Neural crest cell (in vitro differentiated cells): ENCODE results near the gene SMIM24. TPM values are rescaled to one million over a fixed set of nuclear protein-coding genes. Genes with fewer than 3 reads are reported as not detected.

ENCODE experiments used
- DNase-seq: peaks from one replicate; pipeline ENCODE4 v3.0.0; 2021; ENCODE audit warnings: low read depth, mixed read lengths, low spot score
- H3K27ac Mint-ChIP-seq: one replicate; pipeline ENCODE4 v1.8.0; 2021; ENCODE audit warnings: mild to moderate bottlenecking, mixed read lengths; ENCODE audit not compliant: unreplicated experiment
- H3K27me3 Mint-ChIP-seq: 2 replicates; pipeline ENCODE4 v1.8.0; 2021; ENCODE audit warnings: low read depth, mild to moderate bottlenecking, mixed read lengths
- H3K36me3 Mint-ChIP-seq: 2 replicates; pipeline ENCODE4 v1.8.0; 2021; ENCODE audit warnings: low read depth, mild to moderate bottlenecking, mixed read lengths
- H3K4me1 Mint-ChIP-seq: 2 replicates; pipeline ENCODE4 v1.8.0; 2021; ENCODE audit warnings: mixed read lengths
- H3K4me3 Mint-ChIP-seq: one replicate; pipeline ENCODE4 v1.8.0; 2021; ENCODE audit warnings: mild to moderate bottlenecking, mixed read lengths
- H3K9me3 Mint-ChIP-seq: 2 replicates; pipeline ENCODE4 v1.8.0; 2021; ENCODE audit warnings: mixed read lengths
- CTCF ChIP-seq: fragments of 200-600 bp; sonication (generic); conservative IDR thresholded peaks from 2 replicates; pipeline ENCODE4 v1.5.0; 2021; ENCODE audit warnings: antibody characterized with exemption, mild to moderate bottlenecking
- total RNA-seq: library from RNA; stranded (reverse); gene quantifications from 2 replicates; pipeline ENCODE4 v1.2.1, GENCODE V29; 2021

SMIM24 gene
- total RNA-seq, 1 donor from 2014 or later: not detected

DNA sequence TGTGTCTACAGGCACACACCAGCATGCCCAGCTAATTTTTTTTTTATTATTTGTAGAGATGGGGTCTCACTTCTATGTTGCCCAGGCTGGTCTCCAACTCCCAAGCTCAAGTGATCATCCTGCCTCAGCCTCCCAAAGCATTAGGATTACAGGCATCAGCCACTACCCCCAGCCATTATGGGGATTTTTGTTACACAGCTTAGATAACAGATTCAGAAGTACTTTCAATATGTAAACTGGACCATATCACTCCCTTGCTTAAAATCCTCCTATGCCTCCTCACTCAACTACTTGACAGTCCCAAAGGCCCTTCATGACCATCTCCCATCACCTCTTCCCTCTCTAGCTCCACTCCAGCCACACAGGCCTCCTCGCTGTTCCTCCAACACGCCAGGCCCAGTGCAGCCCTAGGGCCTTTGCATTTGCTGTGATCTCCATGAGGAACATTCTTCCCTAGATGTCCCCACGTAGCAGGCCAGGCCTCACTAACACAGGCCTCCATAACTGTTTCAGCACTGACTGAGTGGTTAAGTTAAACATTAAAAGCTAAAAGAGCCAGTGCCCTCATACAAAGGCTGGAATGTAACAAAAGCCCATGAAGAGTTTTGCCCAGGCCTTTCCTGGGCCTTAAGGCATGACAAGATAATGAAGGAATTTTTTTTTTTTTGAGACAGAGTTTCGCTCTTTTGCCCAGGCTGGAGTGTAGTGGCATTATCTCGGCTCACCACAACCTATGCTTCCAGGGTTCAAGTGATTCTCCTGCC is 17.6 kb upstream of the SMIM24 start:
- peak overlapping the region; percentile 75 for H3K4me3 Mint-ChIP-seq
- DNase-seq: no peak
- peaks cover 3% of the 10 kb centered on the region for H3K36me3 Mint-ChIP-seq
- peaks cover 8% of the 10 kb centered on the region for H3K4me1 Mint-ChIP-seq
- H3K9me3 Mint-ChIP-seq: no peaks in the 10 kb centered on the region
- no peaks in the 10 kb centered on the region for H3K27me3 Mint-ChIP-seq
- no peak for TF ChIP-seq CTCF
- peak overlapping the region; percentile 89 for H3K27ac Mint-ChIP-seq

DNA sequence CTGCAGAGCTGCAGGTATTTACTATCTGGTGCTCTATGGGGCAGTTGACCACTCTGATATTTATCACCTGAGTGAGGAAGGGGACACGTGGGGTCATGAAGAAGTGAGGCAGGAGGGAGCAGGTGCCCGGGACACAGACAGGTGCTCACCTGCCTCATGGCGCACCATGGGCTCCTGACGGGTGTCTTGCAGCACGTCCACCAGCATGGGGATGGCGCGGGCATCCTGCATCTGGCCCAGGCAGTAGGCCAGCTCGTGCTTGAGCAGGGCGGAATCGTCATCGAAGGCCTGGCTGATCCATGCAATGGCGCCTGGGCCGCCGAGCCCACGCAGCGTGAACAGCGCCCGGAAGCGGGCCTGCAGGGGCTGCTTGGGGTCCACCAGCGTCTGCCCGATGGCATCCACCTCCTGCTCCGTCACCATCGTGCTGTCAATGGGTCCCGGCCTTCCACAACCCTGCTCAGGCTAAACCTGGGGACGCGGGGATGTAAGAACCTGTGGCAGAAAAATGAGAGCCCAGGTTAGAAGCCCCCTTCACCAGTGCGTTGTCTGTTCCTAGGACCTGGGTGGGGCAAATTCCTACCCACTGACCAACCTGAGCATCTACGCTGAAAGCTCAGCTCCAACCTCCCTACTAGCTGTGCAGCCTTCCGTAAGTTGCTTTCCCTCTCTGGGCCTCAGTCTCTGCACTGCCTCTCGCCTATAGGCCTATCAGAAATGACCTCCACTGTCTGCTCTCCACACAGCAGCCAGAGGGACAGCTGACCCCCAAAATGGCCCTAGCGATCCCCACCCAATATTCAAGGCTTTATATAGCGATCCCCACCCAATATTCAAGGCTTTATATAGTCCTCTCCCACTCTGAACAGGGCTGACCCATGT is 16.3 kb upstream of the SMIM24 start:
- H3K4me3 Mint-ChIP-seq: peak overlapping the region; percentile 56
- DNase-seq: no peak
- H3K27me3 Mint-ChIP-seq: no peaks in the 10 kb centered on the region
- H3K27ac Mint-ChIP-seq: no peak overlapping the region
- H3K4me1 Mint-ChIP-seq: peaks cover 8% of the 10 kb centered on the region
- H3K9me3 Mint-ChIP-seq: no peaks in the 10 kb centered on the region
- TF ChIP-seq CTCF: no peak
- H3K36me3 Mint-ChIP-seq: peaks cover 5% of the 10 kb centered on the region

DNA sequence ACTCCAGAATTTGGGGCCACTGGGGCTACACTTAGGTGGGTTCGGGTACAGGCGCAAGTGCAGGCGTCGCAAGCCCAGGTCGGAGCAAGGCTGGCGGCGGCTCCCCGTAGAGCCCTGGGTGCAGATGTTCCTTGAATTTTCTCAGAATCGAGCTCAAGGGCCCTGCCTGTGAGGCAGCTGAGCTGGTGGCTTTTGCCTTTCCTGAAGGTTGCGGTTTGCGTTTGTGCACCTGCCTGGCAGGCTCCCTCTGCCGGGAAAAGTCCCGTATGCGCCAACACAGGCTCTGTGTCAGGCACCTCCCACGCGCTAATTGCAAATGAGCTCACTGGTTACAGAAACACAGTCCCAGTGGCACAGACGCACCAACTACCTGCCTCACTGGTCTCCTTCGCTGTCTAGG is 14.2 kb upstream of the SMIM24 start:
- H3K27ac Mint-ChIP-seq: no peak overlapping the region
- H3K27me3 Mint-ChIP-seq: no peaks in the 10 kb centered on the region
- H3K9me3 Mint-ChIP-seq: no peaks in the 10 kb centered on the region
- H3K36me3 Mint-ChIP-seq: peaks cover 5% of the 10 kb centered on the region
- H3K4me3 Mint-ChIP-seq: no peak overlapping the region
- peaks cover 3% of the 10 kb centered on the region for H3K4me1 Mint-ChIP-seq
- TF ChIP-seq CTCF: no peak
- no peak for DNase-seq

DNA sequence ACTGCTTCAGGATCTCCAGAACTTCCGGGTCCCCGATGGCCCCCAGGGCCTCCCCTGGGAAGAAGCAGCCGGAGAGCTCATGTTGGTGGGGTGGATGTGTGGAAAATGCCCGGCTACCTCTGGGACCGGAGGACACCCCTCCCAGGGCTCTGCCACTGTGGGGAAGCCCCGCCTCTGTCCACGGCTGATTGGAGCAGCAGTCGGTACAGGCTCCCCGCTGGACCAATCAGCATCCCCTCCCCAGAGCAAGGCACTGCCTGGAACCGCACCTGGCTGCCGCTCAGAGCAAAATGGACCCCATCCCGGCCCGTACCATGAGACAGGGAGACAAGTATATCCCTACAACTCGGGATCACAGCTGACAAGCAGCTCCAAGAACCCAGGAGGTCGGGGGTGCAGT is 13.7 kb upstream of the SMIM24 start:
- no peak for DNase-seq
- Mint-ChIP-seq H3K36me3 (peaks cover 5% of the 10 kb centered on the region), H3K4me3 (no peak overlapping the region), H3K4me1 (peaks cover under 1% of the 10 kb centered on the region), H3K27me3 (no peaks in the 10 kb centered on the region), H3K27ac (no peak overlapping the region), H3K9me3 (no peaks in the 10 kb centered on the region)
- no peak for TF ChIP-seq CTCF

DNA sequence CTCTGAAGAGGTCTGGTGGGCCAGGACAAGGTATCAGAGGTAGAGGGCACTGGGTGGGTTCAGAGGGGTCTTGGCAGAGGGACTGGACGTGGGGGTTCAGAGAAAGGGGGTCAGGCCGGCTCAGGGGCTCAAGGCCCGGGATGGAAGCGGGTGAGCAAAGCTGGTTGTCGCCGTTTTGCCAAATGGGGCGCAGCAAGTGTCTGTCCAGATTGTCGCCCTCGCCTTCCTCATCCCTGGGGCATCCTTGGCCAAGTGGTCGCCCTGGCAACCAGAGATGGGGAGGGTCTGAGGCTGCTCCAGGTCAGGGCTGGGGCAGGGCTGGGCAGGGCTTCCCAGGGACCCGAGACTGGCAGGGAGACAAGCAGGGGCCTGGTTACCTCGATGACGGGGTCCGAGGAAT is 13.3 kb upstream of the SMIM24 start:
- H3K27me3 Mint-ChIP-seq: no peaks in the 10 kb centered on the region
- H3K9me3 Mint-ChIP-seq: no peaks in the 10 kb centered on the region
- H3K36me3 Mint-ChIP-seq: peaks cover 5% of the 10 kb centered on the region
- no peak overlapping the region for H3K27ac Mint-ChIP-seq
- H3K4me3 Mint-ChIP-seq: no peak overlapping the region
- DNase-seq: no peak
- no peak for TF ChIP-seq CTCF
- no peaks in the 10 kb centered on the region for H3K4me1 Mint-ChIP-seq
